ENCODE measurements around the gene RAET1L.
"Not testable (repeated sequence)": the region's sequence is repeated elsewhere in the genome, so short reads cannot be mapped to it uniquely, and the experiment has no call there.

Gene RAET1L

GRCh38 chr6:149974825-149975224 lies 50.5 kb downstream of the RAET1L start:
- Histone ChIP-seq H3K27me3 (ENCODE audit: control insufficient read depth, insufficient read depth, low read length) (no peaks in the 10 kb centered on the region), H3K36me3 (ENCODE audit: control insufficient read depth, insufficient read depth, low read length) (no peaks in the 10 kb centered on the region), H3K9ac (ENCODE audit: low read length) (no peak overlapping the region)

GRCh38 chr6:149974394-149974793 lies 50.9 kb downstream of the RAET1L start:
- H3K4me1 ChIP-seq (ENCODE audit: control insufficient read depth, insufficient read depth, low read length); H3K27me3 ChIP-seq (ENCODE audit: control insufficient read depth, insufficient read depth, low read length); H3K36me3 ChIP-seq (ENCODE audit: control insufficient read depth, insufficient read depth, low read length); H3K4me3 ChIP-seq (ENCODE audit: low read length); H3K27ac ChIP-seq (ENCODE audit: low read depth, low read length); H3K9ac ChIP-seq (ENCODE audit: low read length): not testable (repeated sequence)

More at GRCh38 chr6:149974825-149975224, 50.5 kb downstream of the RAET1L start:
- Histone ChIP-seq H3K4me1 (ENCODE audit: control insufficient read depth, insufficient read depth, low read length) (no peaks in the 10 kb centered on the region), H3K4me3 (ENCODE audit: low read length) (no peak overlapping the region), H3K27ac (ENCODE audit: low read depth, low read length) (no peak overlapping the region)

- no peaks in the 10 kb centered on the region for H3K36me3 ChIP-seq (ENCODE audit: control insufficient read depth, insufficient read depth, low read length)
- no peak overlapping the region for H3K27ac ChIP-seq (ENCODE audit: low read depth, low read length)
- no peak overlapping the region for H3K9ac ChIP-seq (ENCODE audit: low read length)
- H3K4me1 ChIP-seq (ENCODE audit: control insufficient read depth, insufficient read depth, low read length) = peaks cover 1% of the 10 kb centered on the region
- H3K4me3 ChIP-seq (ENCODE audit: low read length) = no peak overlapping the region
- peaks cover 14% of the 10 kb centered on the region for H3K27me3 ChIP-seq (ENCODE audit: control insufficient read depth, insufficient read depth, low read length)
Observed at GRCh38 chr6:149969635-149970034, 55.7 kb downstream of the RAET1L start.

- not testable (repeated sequence) for H3K36me3 ChIP-seq (ENCODE audit: control insufficient read depth, insufficient read depth, low read length); H3K9ac ChIP-seq (ENCODE audit: low read length); H3K4me1 ChIP-seq (ENCODE audit: control insufficient read depth, insufficient read depth, low read length); H3K27ac ChIP-seq (ENCODE audit: low read depth, low read length); H3K4me3 ChIP-seq (ENCODE audit: low read length)
- peaks cover 21% of the 10 kb centered on the region for H3K27me3 ChIP-seq (ENCODE audit: control insufficient read depth, insufficient read depth, low read length)
Observed at GRCh38 chr6:149968909-149969308, 56.4 kb downstream of the RAET1L start.
